H1 (cell line): ENCODE measurements around the gene SEMA3F. TPM values are rescaled to one million over a fixed set of nuclear protein-coding genes. Genes with fewer than 3 reads are reported as not detected.

Experiments
- CTCF ChIP-seq, 3 experiments: IDR thresholded peaks; 1 replicate in 2 of 3; 2 replicates in 1 of 3; pipeline versions ENCODE4 v1.5.1 to v1.6.1; 2011; ENCODE audit warnings: low read length in 3 of 3, mild to moderate bottlenecking in 3 of 3, inconsistent platforms in 2 of 3, low read depth in 1 of 3, moderate library complexity in 1 of 3; ENCODE audit not compliant: insufficient read depth in 1 of 3; ENCODE audit errors: control extremely low read depth in 1 of 3
- polyA plus RNA-seq, 7 experiments: library from polyadenylated mRNA; depleted of rRNA in 3 of 7; stranded (reverse) in 5 of 7; unstranded in 2 of 7; fragments of >200 nt in 5 of 7; fragments of 200-250 nt in 2 of 7; gene quantifications; 1 replicate in 5 of 7; 2 replicates in 1 of 7; 4 replicates in 1 of 7; pipeline versions ENCODE4 v1.2.1 to v1.2.3, GENCODE V29; 2011 to 2013; ENCODE audit warnings: missing spikeins in 2 of 7, mixed read lengths in 2 of 7
- total RNA-seq: library from RNA; stranded (reverse); fragmentation: NEBNext Ultra II Directional; extraction: Animal tissue kit (Norgen Biotek cat#: 25700); gene quantifications from 2 replicates; pipeline ENCODE4 v1.2.1, GENCODE V29; 2021

Gene SEMA3F
- total and polyA plus RNA-seq, 2 of the 8 experiments (the other 6 are each of a cell fraction or from before 2014, with no cell fraction given), result 20.3 to 37.0 TPM

- TF ChIP-seq CTCF (IDR thresholded peaks at IDR 0.05; ENCODE audit: control extremely low read depth in 1 of 3, insufficient read depth in 1 of 3, low read depth in 1 of 3, low read length in 3 of 3), result no peak
Measured at GRCh38 chr3:50237133-50237651, 82.1 kb downstream of the SEMA3F start (continued).
